PC-3 (cell line): Measurements from ENCODE around the gene TEX51.

ENCODE experiments used
- CTCF ChIP-seq: fragments of 300-600 bp; sonication (generic); conservative IDR thresholded peaks from 2 replicates; pipeline ENCODE4 v1.5.1; 2017; ENCODE audit warnings: antibody characterized with exemption, low read depth, mild to moderate bottlenecking, low read length
- EZH2 ChIP-seq: fragments of 300-600 bp; sonication (generic); IDR thresholded peaks from one replicate; pipeline ENCODE4 v1.6.1; 2017; ENCODE audit warnings: antibody characterized with exemption, mild to moderate bottlenecking, low read length; ENCODE audit not compliant: unreplicated experiment

DNA sequence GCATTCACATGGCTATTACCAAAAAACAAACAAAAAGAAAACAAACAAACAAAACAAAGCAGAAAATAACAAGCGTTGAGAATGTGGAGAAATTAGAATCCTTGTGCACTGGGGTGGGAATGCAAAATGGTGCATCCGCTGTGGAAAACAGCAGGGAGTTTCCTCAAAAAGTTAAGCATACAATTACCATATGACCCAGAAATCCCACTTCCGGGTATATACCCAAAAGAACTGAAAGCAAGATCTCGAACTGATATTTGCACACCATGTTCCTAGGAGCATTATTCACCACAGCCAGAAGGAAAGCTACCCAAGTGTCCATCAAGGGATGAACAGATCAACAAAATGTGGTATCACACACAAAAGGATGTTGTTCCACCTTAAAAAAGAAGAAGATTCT is 17.9 kb upstream of the TEX51 start:
- TF ChIP-seq CTCF (no peak), EZH2 (no peak)
